ENCODE measurements around the gene CYTH3. TPM values are rescaled to one million over a fixed set of nuclear protein-coding genes. Genes with fewer than 3 reads are reported as not detected.

The CYTH3 gene
- total RNA-seq, 1 donor: 89.4 TPM

DNA sequence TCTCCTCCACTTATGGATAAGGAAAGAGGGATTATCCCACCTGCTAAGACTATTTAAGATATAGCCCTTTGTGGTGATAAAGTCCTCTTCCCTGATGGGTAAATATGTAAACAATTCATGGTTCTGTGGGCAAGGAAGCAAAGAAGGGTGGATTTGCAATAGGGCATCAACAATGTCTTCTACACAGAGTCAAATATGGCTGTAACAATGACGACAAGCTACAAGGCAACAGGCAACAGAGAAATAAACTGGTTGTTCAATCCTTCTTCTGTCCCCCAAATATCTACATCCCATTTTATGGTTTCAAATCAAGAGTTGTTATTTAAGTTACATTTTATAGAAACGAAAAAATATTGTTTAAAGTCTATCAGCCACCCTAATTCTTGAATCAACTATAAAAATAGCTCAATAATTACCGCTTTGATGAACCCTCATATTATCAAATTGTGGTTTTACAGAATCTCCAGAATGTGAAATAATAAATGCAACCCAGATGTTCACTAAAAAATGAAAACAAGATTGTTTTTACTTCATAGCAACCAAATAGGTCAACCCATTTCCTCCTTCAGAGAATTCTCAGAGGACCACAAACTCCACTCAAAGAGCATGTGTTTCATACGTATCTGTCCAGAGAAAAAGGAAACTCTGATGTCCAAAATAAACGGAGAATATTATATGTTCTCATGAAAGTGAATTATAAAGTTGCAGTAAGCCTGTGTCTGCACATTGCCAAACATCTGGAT, 13.8 kb downstream of the CYTH3 start:
- Histone ChIP-seq H3K36me3 (ENCODE audit: insufficient read depth, low read length) (no peaks in the 10 kb centered on the region), H2AFZ (ENCODE audit: low read length) (no peak overlapping the region), H3K9me3 (ENCODE audit: low read depth, low read length) (no peaks in the 10 kb centered on the region), H3K79me2 (ENCODE audit: insufficient read depth, low read length) (peaks cover 87% of the 10 kb centered on the region), H3K27me3 (ENCODE audit: insufficient read depth, low read length) (no peaks in the 10 kb centered on the region), H3K4me1 (ENCODE audit: insufficient read depth, low read length) (peaks cover 81% of the 10 kb centered on the region), H4K20me1 (ENCODE audit: insufficient read depth, low read length) (no peaks in the 10 kb centered on the region), H3K27ac (ENCODE audit: low read depth, low read length) (peak overlapping the region; percentile 98), H3K4me3 (ENCODE audit: insufficient read depth, low read length) (no peak overlapping the region), H3K4me2 (ENCODE audit: insufficient read depth, low read length) (peak overlapping the region; percentile 54)
- DNase-seq (ENCODE audit: insufficient read length, low spot score, missing footprints): peak; percentile 81
- TF ChIP-seq, protein P1, sequence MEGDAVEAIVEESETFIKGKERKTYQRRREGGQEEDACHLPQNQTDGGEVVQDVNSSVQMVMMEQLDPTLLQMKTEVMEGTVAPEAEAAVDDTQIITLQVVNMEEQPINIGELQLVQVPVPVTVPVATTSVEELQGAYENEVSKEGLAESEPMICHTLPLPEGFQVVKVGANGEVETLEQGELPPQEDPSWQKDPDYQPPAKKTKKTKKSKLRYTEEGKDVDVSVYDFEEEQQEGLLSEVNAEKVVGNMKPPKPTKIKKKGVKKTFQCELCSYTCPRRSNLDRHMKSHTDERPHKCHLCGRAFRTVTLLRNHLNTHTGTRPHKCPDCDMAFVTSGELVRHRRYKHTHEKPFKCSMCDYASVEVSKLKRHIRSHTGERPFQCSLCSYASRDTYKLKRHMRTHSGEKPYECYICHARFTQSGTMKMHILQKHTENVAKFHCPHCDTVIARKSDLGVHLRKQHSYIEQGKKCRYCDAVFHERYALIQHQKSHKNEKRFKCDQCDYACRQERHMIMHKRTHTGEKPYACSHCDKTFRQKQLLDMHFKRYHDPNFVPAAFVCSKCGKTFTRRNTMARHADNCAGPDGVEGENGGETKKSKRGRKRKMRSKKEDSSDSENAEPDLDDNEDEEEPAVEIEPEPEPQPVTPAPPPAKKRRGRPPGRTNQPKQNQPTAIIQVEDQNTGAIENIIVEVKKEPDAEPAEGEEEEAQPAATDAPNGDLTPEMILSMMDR (IDR thresholded peaks at IDR 0.05; ENCODE audit: extremely low read depth, low read depth, low read length): no peak

DNA sequence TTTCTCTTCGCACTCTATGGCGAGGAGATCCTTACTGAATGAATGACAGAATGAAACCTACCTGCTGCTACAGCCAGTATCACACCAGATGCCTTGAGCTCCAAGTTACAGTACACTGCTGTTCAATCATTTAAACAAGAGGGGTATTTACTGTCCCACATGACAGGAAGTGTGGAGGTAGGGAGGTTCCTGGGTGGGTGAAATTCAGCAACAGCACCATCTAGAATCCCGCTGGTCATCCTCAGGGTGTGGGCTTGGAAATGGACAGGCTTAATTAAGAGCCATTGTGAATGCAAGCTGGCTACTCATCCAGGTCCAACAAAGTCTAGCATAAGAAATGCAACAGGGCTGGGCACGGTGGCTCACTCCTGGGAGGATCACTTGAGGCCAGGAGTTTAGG, 14.7 kb downstream of the CYTH3 start:
- Histone ChIP-seq H3K9me3 (ENCODE audit: low read depth, low read length) (no peaks in the 10 kb centered on the region), H3K79me2 (ENCODE audit: insufficient read depth, low read length) (peaks cover 85% of the 10 kb centered on the region), H3K4me1 (ENCODE audit: insufficient read depth, low read length) (peaks cover 89% of the 10 kb centered on the region), H3K4me3 (ENCODE audit: insufficient read depth, low read length) (no peak overlapping the region), H4K20me1 (ENCODE audit: insufficient read depth, low read length) (no peaks in the 10 kb centered on the region), H3K27ac (ENCODE audit: low read depth, low read length) (peak overlapping the region; percentile 98), H2AFZ (ENCODE audit: low read length) (no peak overlapping the region), H3K27me3 (ENCODE audit: insufficient read depth, low read length) (no peaks in the 10 kb centered on the region), H3K36me3 (ENCODE audit: insufficient read depth, low read length) (no peaks in the 10 kb centered on the region), H3K4me2 (ENCODE audit: insufficient read depth, low read length) (peak overlapping the region; percentile 79)
- TF ChIP-seq, protein P1 (IDR thresholded peaks at IDR 0.05; ENCODE audit: extremely low read depth, low read depth, low read length): no peak
- DNase-seq (ENCODE audit: insufficient read length, low spot score, missing footprints): no peak

GRCh38 chr7:6256677-6257535, 15.5 kb downstream of the CYTH3 start:
- TF ChIP-seq, protein P1 (IDR thresholded peaks at IDR 0.05; ENCODE audit: extremely low read depth, low read depth, low read length): no peak
- peak overlapping the region; percentile 79 for H3K4me2 ChIP-seq (ENCODE audit: insufficient read depth, low read length)

GRCh38 chr7:6256109-6256483, 16.3 kb downstream of the CYTH3 start:
- Histone ChIP-seq H3K27ac (ENCODE audit: low read depth, low read length) (peak overlapping the region; percentile 98), H3K9me3 (ENCODE audit: low read depth, low read length) (no peaks in the 10 kb centered on the region), H3K79me2 (ENCODE audit: insufficient read depth, low read length) (peaks cover 73% of the 10 kb centered on the region), H4K20me1 (ENCODE audit: insufficient read depth, low read length) (no peaks in the 10 kb centered on the region), H2AFZ (ENCODE audit: low read length) (no peak overlapping the region), H3K4me3 (ENCODE audit: insufficient read depth, low read length) (peak overlapping the region; percentile 50), H3K36me3 (ENCODE audit: insufficient read depth, low read length) (no peaks in the 10 kb centered on the region), H3K27me3 (ENCODE audit: insufficient read depth, low read length) (no peaks in the 10 kb centered on the region), H3K4me2 (ENCODE audit: insufficient read depth, low read length) (peak overlapping the region; percentile 79), H3K4me1 (ENCODE audit: insufficient read depth, low read length) (peaks cover 89% of the 10 kb centered on the region)
- TF ChIP-seq, protein P1 (IDR thresholded peaks at IDR 0.05; ENCODE audit: extremely low read depth, low read depth, low read length): peak; percentile 30
- no peak for DNase-seq (ENCODE audit: insufficient read length, low spot score, missing footprints)

More at GRCh38 chr7:6256677-6257535, 15.5 kb downstream of the CYTH3 start:
- Histone ChIP-seq H3K27ac (ENCODE audit: low read depth, low read length) (peak overlapping the region; percentile 98), H2AFZ (ENCODE audit: low read length) (no peak overlapping the region), H3K4me3 (ENCODE audit: insufficient read depth, low read length) (peak overlapping the region; percentile 50), H4K20me1 (ENCODE audit: insufficient read depth, low read length) (no peaks in the 10 kb centered on the region), H3K36me3 (ENCODE audit: insufficient read depth, low read length) (no peaks in the 10 kb centered on the region), H3K9me3 (ENCODE audit: low read depth, low read length) (no peaks in the 10 kb centered on the region), H3K79me2 (ENCODE audit: insufficient read depth, low read length) (peaks cover 77% of the 10 kb centered on the region), H3K27me3 (ENCODE audit: insufficient read depth, low read length) (no peaks in the 10 kb centered on the region), H3K4me1 (ENCODE audit: insufficient read depth, low read length) (peaks cover 89% of the 10 kb centered on the region)
- DNase-seq (ENCODE audit: insufficient read length, low spot score, missing footprints): peak; percentile 57

Data from osteoblast (primary cell).